Activated T-helper 2 cell treated with anti-CD3 and anti-CD28 coated beads, Interferon-gamma antibody, Interleukin-2, Interleukin-4, amounts not matched to agents 10 μg/mL and 5 μg/mL and 100 μg/mL, durations not matched to agents 14 hours and 24 hours and 36 hours (primary cell): ENCODE measurements around the gene SLC25A15. TPM values are rescaled to one million over a fixed set of nuclear protein-coding genes. Genes with fewer than 3 reads are reported as not detected.
"Not testable (repeated sequence)": the region's sequence is repeated elsewhere in the genome, so short reads cannot be mapped to it uniquely, and the experiment has no call there.

ENCODE experiments used
- DNase-seq: peaks from one replicate; pipeline ENCODE4 v3.0.0; 2021; ENCODE audit warnings: low spot score
- H3K27ac Mint-ChIP-seq: one replicate; pipeline ENCODE4 v1.8.0; 2021; ENCODE audit warnings: mixed read lengths
- H3K27me3 Mint-ChIP-seq: one replicate; pipeline ENCODE4 v1.8.0; 2021; ENCODE audit warnings: low read depth, mixed read lengths
- H3K36me3 Mint-ChIP-seq: one replicate; pipeline ENCODE4 v1.8.0; 2021; ENCODE audit warnings: low read depth, mixed read lengths
- H3K4me1 Mint-ChIP-seq: one replicate; pipeline ENCODE4 v1.8.0; 2021; ENCODE audit warnings: low read depth, mixed read lengths
- H3K4me3 Mint-ChIP-seq: one replicate; pipeline ENCODE4 v1.8.0; 2021; ENCODE audit warnings: low read depth, mild to moderate bottlenecking, moderate library complexity, mixed read lengths
- H3K9me3 Mint-ChIP-seq: one replicate; pipeline ENCODE4 v1.8.0; 2021; ENCODE audit warnings: mixed read lengths
- intact Hi-C: fragments of 100-400 bp; cut with micrococcal nuclease; formaldehyde crosslinking; loops from one replicate; pipeline ENCODE4 v1.15.1; 2023
- total RNA-seq: library from RNA; stranded (reverse); gene quantifications from 2 replicates; pipeline ENCODE4 v1.2.3, GENCODE V29; 2022

The SLC25A15 gene
- total RNA-seq, 1 donor from 2014 or later, result 21.8 TPM

DNA sequence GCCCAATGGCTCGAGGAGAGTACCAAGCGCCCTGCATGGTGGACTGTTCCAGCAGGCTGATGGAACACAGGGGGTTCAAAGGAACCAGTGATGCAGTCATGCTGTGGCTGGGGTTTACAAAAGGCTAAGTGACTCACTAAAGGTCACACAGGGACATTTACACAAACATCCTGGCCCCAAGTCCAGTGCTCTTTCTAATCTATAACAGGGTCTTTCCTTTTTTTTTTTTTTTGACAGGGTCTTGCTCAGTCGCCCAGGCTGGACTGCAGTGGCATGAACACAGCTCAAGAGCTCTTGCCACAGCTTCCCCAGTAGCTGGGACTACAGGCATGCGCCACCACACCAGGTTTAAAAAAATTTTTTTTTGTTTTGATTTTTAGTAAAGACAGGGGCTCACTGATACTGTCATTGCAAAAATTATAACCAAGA lies 2.8 kb upstream of the SLC25A15 start:
- Mint-ChIP-seq H3K27me3 (no peaks in the 10 kb centered on the region), H3K9me3 (no peaks in the 10 kb centered on the region), H3K36me3 (no peaks in the 10 kb centered on the region), H3K4me1 (peaks cover 30% of the 10 kb centered on the region), H3K27ac (peak overlapping the region; percentile 87), H3K4me3 (peak overlapping the region; percentile 61)
- intact Hi-C loops, result loop anchor here (2.0 to 10.0 kb wide), 4 partner anchors 16 to 1588 kb away; partner anchors contain the start of gene MRPS31
- DNase-seq, result no peak

GRCh38 chr13:40787062-40787461 lies 2.3 kb upstream of the SLC25A15 start:
- peak overlapping the region; percentile 61 for H3K4me3 Mint-ChIP-seq
- peaks cover 33% of the 10 kb centered on the region for H3K4me1 Mint-ChIP-seq
- intact Hi-C loops, result loop anchor here (1.0 to 10.0 kb wide), 5 partner anchors 10 to 1588 kb away; partner anchors contain the start of gene MRPS31

DNA sequence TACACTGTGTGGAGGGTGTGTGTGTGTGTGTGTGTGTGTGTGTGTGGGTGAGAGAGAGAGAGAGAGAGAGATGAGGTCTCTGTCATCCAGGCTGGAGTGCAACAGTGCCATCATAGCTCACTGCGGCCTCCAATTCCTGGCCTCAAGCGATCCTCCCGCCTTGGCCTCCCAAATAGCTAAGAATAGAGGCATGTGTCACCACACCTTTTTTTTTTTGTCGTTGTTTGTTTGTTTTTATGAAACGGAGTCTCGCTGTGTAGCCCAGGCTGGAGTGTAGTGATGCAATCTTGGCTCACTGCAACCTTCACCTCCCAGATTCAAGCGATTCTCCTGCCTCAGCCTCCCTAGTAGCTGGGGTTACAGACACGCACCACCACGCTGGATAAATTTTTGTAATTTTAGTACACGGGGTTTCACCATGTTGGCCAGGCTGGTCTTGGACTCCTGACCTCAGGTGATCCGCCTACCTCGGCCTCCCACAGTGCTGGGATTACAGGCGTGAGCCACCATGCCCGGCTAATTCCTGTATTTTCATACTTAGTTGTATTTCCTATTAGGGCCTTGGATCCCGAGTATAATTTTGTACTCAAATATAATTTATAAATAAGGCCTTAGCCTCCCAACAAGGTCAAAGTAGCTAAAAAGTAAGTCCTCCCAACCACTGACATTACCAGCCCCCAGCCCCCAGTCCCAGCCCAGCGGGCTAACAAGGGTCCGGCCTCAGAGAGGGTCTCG lies 704 bp upstream of the SLC25A15 start:
- H3K36me3 Mint-ChIP-seq, result not testable (repeated sequence)

More at GRCh38 chr13:40787062-40787461, 2.3 kb upstream of the SLC25A15 start:
- peak overlapping the region; percentile 87 for H3K27ac Mint-ChIP-seq
- no peaks in the 10 kb centered on the region for H3K27me3 Mint-ChIP-seq
- no peaks in the 10 kb centered on the region for H3K9me3 Mint-ChIP-seq
- no peak for DNase-seq
- H3K36me3 Mint-ChIP-seq, result peaks cover 2% of the 10 kb centered on the region

DNA sequence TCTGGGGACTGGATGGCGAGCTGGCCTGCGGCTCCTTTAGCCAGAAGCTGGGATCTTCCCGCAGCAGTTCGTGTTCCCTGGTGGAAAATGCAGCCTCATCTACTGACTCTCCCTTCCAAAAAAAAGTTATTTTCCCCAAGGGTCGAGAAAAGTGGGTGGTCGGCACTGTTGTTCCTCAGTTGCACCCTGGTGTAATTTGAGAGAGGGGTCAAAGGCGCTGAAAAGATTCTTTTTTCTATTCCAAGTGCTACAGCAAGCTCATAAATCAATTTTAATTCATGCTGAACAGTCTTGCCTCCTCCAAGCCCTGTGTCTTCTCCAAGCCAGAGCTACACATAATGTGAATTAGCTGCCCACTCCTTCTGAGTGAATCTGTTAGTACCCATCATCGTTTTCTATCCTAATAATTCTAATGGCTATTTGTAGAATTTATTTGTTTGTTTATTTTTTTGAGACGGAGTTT lies 774 bp downstream of the SLC25A15 start:
- Mint-ChIP-seq H3K9me3 (no peaks in the 10 kb centered on the region), H3K27ac (no peak overlapping the region), H3K27me3 (no peaks in the 10 kb centered on the region), H3K36me3 (peaks cover 20% of the 10 kb centered on the region), H3K4me3 (peak overlapping the region; percentile 73), H3K4me1 (peaks cover 37% of the 10 kb centered on the region)
- intact Hi-C loops, result no loop called here
- no peak for DNase-seq

More for the DNA sequence above, 704 bp upstream of the SLC25A15 start:
- H3K27me3 Mint-ChIP-seq, H3K9me3 Mint-ChIP-seq, DNase-seq: not testable (repeated sequence)
- peaks cover 37% of the 10 kb centered on the region for H3K4me1 Mint-ChIP-seq
- H3K4me3 Mint-ChIP-seq, result peak overlapping the region; percentile 71
- intact Hi-C loops, result loop anchor here (5.0 to 10.0 kb wide), 3 partner anchors 194 to 1586 kb away; no protein-coding TSS in a partner anchor
- H3K27ac Mint-ChIP-seq, result peak overlapping the region; percentile 76

DNA sequence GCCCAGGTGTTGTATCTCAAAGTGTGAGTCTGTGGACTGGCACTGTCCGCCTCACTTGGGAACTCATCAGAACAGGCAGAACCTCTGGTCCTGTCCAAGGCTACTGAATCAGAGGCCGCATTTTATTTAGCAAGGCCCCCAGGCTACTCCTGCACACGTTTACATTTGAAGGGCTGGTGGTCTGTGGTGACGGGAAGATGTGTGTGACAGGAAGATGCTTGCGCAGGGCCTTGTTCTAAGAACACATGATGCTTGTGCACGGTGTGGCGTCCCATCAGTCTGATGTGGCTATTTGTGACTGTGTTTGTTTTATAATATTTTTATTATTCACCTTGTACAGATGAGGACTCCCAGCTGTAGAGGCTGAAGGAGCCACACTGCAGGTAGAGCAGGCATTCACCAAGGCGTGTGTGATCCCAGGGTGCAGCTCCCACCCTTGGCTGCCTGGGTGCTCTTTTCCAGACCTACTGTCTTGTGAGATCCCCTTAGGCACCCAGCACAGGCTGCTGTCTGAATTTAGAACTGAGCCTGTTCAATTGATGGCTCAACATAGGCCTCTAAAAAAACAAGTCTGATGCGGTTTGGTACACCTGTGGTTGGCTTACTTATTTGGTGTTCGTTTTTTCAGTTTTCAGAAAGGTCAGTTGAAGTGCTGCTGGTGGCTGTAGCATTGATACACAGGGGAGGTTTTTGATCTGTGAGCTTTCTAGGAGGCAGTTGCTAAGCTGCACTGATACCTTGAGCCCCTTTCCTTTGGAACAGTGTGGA lies 3.1 kb downstream of the SLC25A15 start:
- H3K9me3 Mint-ChIP-seq, result no peaks in the 10 kb centered on the region
- H3K4me1 Mint-ChIP-seq, result peaks cover 21% of the 10 kb centered on the region
- H3K27ac Mint-ChIP-seq, result no peak overlapping the region
- H3K36me3 Mint-ChIP-seq, result peaks cover 21% of the 10 kb centered on the region
- intact Hi-C loops, result no loop called here
- DNase-seq, result no peak
- no peak overlapping the region for H3K4me3 Mint-ChIP-seq
- no peaks in the 10 kb centered on the region for H3K27me3 Mint-ChIP-seq

DNA sequence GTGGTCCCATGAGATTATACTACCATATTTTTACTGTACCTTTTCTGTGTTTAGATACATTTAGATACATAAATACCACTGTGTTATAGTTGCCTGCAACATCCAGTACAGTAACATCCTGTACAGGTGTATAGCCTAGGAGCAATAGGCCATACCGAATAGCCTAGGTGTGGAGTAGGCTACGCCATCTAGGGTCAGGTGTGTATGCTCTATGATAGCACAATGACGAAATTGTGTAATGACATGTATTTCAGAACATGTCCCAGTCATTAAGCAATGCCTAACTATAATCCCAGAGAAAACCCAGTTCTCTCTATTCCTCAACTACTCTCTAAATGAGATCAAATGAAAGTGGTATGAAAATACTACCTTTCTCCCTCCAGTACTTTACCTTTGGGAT lies 3.9 kb downstream of the SLC25A15 start:
- DNase-seq, result no peak
- no peak overlapping the region for H3K27ac Mint-ChIP-seq
- H3K4me1 Mint-ChIP-seq, result peaks cover 17% of the 10 kb centered on the region
- H3K36me3 Mint-ChIP-seq, result peaks cover 21% of the 10 kb centered on the region
- H3K27me3 Mint-ChIP-seq, result no peaks in the 10 kb centered on the region
- H3K9me3 Mint-ChIP-seq, result no peaks in the 10 kb centered on the region
- no peak overlapping the region for H3K4me3 Mint-ChIP-seq
- intact Hi-C loops, result no loop called here

- Mint-ChIP-seq H3K27me3 (no peaks in the 10 kb centered on the region), H3K36me3 (peaks cover 28% of the 10 kb centered on the region), H3K4me3 (no peak overlapping the region), H3K4me1 (peaks cover 17% of the 10 kb centered on the region), H3K9me3 (no peaks in the 10 kb centered on the region), H3K27ac (no peak overlapping the region)
- intact Hi-C loops, result no loop called here
- no peak for DNase-seq
Measured at GRCh38 chr13:40794414-40795368, 5.3 kb downstream of the SLC25A15 start.

DNA sequence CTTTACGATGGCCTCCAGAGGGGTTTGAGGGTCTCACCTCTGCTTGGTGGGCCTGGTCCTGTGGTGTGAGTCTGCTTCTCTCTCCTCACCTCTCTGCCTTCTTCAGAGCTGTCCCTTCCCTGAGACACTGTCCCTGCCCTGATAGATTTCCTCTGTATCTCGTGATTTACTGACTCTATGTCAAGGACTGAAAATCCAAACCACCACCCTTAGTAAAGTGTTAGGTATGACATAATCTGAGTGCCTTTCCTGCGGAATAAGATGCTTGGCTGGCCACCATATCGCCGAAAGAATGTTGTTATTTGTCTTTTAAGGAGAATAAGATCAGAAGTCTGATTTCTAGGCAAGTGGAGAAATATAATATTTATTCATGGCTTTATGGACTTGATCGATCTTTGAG lies 7.2 kb downstream of the SLC25A15 start:
- Mint-ChIP-seq H3K4me1 (peaks cover 13% of the 10 kb centered on the region), H3K27me3 (no peaks in the 10 kb centered on the region), H3K4me3 (no peak overlapping the region), H3K27ac (no peak overlapping the region), H3K36me3 (peaks cover 39% of the 10 kb centered on the region), H3K9me3 (no peaks in the 10 kb centered on the region)
- DNase-seq, result no peak
- intact Hi-C loops, result no loop called here

DNA sequence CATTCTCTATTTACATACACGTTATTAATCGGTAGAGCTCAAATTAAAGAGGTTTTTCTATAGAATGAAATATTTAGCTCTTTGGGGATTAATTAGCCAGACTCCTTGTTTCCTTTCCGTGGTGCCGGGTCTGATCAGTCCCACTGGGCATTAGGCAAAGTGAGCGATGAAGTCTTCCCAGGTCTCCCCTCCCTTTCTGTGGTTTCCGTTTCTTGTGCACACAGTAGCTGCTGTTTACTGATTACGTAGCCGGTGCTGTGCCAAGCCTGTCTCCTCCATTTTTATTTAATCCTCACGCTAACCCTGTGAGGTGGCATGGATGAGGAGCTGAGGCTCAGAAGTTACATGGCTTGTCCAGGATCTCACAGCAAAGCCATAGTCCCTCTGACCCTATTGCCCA lies 9.0 kb downstream of the SLC25A15 start:
- Mint-ChIP-seq H3K36me3 (peaks cover 36% of the 10 kb centered on the region), H3K27me3 (no peaks in the 10 kb centered on the region), H3K27ac (no peak overlapping the region), H3K9me3 (no peaks in the 10 kb centered on the region), H3K4me1 (peaks cover 6% of the 10 kb centered on the region), H3K4me3 (peak overlapping the region; percentile 56)
- no peak for DNase-seq
- intact Hi-C loops, result no loop called here

- intact Hi-C loops, result no loop called here
- Mint-ChIP-seq H3K4me3 (no peak overlapping the region), H3K9me3 (no peaks in the 10 kb centered on the region), H3K27me3 (no peaks in the 10 kb centered on the region), H3K36me3 (peaks cover 31% of the 10 kb centered on the region), H3K4me1 (peaks cover 6% of the 10 kb centered on the region), H3K27ac (no peak overlapping the region)
- DNase-seq, result no peak
Measured at GRCh38 chr13:40799508-40799907, 10.1 kb downstream of the SLC25A15 start.

DNA sequence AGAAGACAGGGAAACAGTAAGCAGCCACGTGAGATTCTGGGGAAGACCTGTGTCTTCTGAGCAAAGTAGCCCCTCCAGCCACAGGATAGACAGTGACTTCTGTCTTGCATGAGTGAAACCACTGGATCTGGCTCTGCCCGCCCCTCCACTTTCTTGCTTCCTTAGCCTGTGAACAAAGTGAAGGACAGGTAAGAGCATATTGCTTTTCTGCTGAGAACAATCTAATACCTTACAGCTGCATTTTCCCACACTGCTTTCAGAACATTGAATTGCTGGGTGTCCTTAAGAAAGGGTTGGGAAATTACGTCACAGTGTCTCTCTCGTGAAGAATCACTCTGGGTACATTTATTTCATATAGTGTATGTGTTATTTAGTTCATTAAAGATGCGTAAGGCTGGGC lies 11.1 kb downstream of the SLC25A15 start:
- H3K27ac Mint-ChIP-seq, result no peak overlapping the region
- DNase-seq, result no peak
- H3K9me3 Mint-ChIP-seq, result no peaks in the 10 kb centered on the region
- peaks cover 29% of the 10 kb centered on the region for H3K36me3 Mint-ChIP-seq
- H3K4me3 Mint-ChIP-seq, result no peak overlapping the region
- intact Hi-C loops, result no loop called here
- no peaks in the 10 kb centered on the region for H3K27me3 Mint-ChIP-seq
- H3K4me1 Mint-ChIP-seq, result peaks cover 4% of the 10 kb centered on the region
